GM23338 (cell line): ENCODE data around the gene PTGR2.

Source experiments
- CREB1 ChIP-seq: fragments of 250-450 bp; sonication (Bioruptor Pico); IDR thresholded peaks from 2 replicates; pipeline ENCODE4 v1.5.0; 2020; ENCODE audit warnings: low read depth, mild to moderate bottlenecking, moderate library complexity
- EZH2 ChIP-seq: fragments of 200-600 bp; sonication (generic); IDR thresholded peaks from one replicate; pipeline ENCODE4 v1.8.0; 2017; ENCODE audit warnings: antibody characterized with exemption, mild to moderate bottlenecking, low read depth; ENCODE audit not compliant: unreplicated experiment
- EZH2phosphoT487 ChIP-seq: fragments of 200-600 bp; sonication (generic); IDR thresholded peaks from one replicate; pipeline ENCODE4 v1.8.1; 2018; ENCODE audit warnings: antibody characterized with exemption; ENCODE audit not compliant: unreplicated experiment
- NANOG ChIP-seq: IDR thresholded peaks from 2 replicates; pipeline ENCODE4 v1.6.1; 2016; ENCODE audit warnings: antibody characterized with exemption, borderline replicate concordance
- POLR2AphosphoS5 ChIP-seq: IDR thresholded peaks from 2 replicates; pipeline ENCODE4 v1.6.1; 2016; ENCODE audit warnings: antibody characterized with exemption, low read depth
- TF ChIP-seq, protein P1 (sequence below), 2 experiments: fragments of 200-600 bp in 1 of 2; sonication (generic) in 1 of 2; conservative IDR thresholded peaks; 2 replicates each; pipeline versions ENCODE4 v1.5.1 to v1.6.1; 2016 to 2017; ENCODE audit warnings: antibody characterized with exemption in 2 of 2, low read depth in 2 of 2, mild to moderate bottlenecking in 2 of 2, moderate library complexity in 1 of 2
- TF ChIP-seq, protein P2 (sequence below): IDR thresholded peaks from one replicate; pipeline ENCODE4 v1.6.1; 2018; ENCODE audit warnings: antibody characterized with exemption; ENCODE audit not compliant: unreplicated experiment

DNA sequence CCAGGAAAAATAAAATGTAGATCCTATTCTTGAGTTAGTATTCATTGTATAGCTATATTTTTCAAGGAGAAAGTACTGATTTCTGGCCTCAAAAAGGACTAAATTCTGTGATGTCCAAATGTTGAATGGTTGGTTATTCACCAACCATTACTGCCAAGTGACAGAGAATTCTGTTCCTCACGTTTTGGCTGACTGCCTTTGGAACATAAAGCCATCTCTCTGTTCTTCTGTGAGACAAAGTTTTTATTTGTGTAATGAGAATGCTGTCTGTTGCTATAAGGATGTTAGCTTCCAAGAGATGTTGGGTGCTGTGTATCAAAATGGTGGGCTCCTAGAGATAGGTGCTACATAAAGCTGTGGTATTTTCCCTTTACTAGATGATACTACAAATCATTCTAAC is 44.3 kb downstream of the PTGR2 start:
- TF ChIP-seq, protein P1, sequence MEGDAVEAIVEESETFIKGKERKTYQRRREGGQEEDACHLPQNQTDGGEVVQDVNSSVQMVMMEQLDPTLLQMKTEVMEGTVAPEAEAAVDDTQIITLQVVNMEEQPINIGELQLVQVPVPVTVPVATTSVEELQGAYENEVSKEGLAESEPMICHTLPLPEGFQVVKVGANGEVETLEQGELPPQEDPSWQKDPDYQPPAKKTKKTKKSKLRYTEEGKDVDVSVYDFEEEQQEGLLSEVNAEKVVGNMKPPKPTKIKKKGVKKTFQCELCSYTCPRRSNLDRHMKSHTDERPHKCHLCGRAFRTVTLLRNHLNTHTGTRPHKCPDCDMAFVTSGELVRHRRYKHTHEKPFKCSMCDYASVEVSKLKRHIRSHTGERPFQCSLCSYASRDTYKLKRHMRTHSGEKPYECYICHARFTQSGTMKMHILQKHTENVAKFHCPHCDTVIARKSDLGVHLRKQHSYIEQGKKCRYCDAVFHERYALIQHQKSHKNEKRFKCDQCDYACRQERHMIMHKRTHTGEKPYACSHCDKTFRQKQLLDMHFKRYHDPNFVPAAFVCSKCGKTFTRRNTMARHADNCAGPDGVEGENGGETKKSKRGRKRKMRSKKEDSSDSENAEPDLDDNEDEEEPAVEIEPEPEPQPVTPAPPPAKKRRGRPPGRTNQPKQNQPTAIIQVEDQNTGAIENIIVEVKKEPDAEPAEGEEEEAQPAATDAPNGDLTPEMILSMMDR (conservative IDR thresholded peaks at IDR 0.05; ENCODE audit: low read depth in 2 of 2), result no peak
- TF ChIP-seq EZH2 (no peak), POLR2AphosphoS5 (no peak), CREB1 (CRISPR knock-in tag) (no peak), EZH2phosphoT487 (no peak), NANOG (no peak)
- TF ChIP-seq, protein P2, sequence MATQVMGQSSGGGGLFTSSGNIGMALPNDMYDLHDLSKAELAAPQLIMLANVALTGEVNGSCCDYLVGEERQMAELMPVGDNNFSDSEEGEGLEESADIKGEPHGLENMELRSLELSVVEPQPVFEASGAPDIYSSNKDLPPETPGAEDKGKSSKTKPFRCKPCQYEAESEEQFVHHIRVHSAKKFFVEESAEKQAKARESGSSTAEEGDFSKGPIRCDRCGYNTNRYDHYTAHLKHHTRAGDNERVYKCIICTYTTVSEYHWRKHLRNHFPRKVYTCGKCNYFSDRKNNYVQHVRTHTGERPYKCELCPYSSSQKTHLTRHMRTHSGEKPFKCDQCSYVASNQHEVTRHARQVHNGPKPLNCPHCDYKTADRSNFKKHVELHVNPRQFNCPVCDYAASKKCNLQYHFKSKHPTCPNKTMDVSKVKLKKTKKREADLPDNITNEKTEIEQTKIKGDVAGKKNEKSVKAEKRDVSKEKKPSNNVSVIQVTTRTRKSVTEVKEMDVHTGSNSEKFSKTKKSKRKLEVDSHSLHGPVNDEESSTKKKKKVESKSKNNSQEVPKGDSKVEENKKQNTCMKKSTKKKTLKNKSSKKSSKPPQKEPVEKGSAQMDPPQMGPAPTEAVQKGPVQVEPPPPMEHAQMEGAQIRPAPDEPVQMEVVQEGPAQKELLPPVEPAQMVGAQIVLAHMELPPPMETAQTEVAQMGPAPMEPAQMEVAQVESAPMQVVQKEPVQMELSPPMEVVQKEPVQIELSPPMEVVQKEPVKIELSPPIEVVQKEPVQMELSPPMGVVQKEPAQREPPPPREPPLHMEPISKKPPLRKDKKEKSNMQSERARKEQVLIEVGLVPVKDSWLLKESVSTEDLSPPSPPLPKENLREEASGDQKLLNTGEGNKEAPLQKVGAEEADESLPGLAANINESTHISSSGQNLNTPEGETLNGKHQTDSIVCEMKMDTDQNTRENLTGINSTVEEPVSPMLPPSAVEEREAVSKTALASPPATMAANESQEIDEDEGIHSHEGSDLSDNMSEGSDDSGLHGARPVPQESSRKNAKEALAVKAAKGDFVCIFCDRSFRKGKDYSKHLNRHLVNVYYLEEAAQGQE, result no peak
